ENCODE measurements around the gene PXMP4.
"Not testable (repeated sequence)": the region's sequence is repeated elsewhere in the genome, so short reads cannot be mapped to it uniquely, and the experiment has no call there.

Gene PXMP4

DNA sequence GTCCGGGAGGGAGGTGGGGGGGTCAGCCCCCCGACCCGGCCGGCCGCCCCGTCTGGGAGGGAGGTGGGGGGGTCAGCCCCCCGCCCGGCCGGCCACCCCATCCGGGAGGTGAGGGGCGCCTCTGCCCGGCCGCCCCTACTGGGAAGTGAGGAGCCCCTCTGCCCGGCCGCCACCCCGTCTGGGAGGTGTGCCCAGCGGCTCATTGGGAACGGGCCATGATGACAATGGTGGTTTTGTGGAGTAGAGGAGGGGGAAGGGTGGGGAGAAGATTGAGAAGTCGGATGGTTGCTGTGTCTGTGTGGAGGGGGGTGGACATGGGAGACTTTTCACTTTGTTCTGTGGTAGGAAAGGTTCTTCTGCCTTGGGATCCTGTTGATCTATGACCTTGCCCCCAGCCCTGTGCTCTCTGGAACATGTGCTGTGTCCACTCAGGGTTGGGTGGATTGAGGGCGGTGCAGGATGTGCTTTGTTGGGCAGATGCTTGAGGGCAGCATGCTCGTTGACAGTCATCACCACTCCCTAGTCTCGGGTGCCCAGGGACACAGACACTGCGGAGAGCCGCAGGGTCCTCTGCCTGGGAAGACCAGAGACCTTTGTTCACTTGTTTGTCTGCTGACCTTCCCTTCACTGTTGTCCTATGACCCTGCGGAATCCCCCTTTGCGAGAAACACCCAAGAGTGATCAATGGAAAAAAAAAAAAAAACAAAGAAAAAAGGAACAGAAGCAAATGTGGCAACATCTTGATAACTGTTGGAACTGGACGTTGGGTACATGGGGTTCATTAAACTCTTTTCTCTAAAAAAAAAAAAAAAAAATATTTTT lies 18.3 kb downstream of the PXMP4 start:
- DNase-seq: no peak

DNA sequence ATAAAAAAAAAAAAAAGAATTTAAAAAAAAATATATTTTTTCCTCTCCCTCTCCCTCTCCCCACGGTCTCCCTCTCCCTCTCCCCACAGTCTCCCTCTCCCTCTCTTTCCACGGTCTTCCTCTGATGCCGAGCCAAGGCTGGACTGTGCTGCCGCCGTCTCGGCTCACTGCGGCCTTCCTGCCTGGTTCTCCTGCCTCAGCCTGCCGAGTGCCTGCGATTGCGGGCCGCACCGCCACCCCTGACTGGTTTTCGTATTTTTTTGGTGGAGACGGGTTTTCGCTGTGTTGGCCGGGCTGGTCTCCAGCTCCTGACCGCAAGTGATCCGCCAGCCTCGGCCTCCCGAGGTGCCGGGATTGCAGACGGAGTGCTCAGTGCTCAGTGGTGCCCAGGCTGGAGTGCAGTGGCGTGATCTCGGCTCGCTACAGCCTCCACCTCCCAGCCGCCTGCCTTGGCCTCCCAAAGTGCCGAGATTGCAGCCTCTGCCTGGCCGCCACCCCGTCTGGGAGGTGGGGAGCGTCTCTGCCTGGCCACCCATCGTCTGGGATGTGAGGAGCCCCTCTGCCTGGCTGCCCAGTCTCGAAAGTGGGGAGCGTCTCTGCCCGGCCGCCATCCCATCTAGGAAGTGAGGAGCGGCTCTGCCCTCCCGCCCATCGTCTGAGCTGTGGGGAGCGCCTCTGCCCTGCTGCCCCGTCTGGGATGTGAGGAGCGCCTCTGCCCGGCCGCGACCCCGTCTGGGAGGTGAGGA lies 19.2 kb downstream of the PXMP4 start:
- DNase-seq: not testable (repeated sequence)

- not testable (repeated sequence) for DNase-seq
Observed at GRCh38 chr20:33698966-33699365, 21.1 kb downstream of the PXMP4 start.

- DNase-seq: peak; percentile 77
Observed at GRCh38 chr20:33697129-33697528, 23.0 kb downstream of the PXMP4 start.

GRCh38 chr20:33696448-33696847 lies 23.7 kb downstream of the PXMP4 start:
- DNase-seq: no peak

DNA sequence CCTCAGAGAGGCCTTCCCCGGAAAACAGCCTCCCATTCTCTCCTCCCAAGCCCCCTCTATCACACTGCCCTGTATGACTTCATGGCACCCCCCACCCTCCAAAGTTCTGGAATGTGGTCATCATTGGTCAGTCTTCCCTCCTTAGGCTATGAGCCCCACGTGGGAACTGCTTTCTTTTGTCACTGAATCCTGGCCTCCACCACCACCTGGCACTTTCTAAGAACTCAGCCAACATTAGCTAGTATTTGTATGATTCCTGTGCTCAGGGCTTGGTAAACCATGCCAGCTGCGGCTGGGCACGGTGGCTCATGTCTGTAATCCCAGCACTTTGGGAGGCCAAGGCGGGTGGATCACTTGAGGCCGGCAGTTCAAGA lies 25.5 kb downstream of the PXMP4 start:
- DNase-seq: no peak

DNA sequence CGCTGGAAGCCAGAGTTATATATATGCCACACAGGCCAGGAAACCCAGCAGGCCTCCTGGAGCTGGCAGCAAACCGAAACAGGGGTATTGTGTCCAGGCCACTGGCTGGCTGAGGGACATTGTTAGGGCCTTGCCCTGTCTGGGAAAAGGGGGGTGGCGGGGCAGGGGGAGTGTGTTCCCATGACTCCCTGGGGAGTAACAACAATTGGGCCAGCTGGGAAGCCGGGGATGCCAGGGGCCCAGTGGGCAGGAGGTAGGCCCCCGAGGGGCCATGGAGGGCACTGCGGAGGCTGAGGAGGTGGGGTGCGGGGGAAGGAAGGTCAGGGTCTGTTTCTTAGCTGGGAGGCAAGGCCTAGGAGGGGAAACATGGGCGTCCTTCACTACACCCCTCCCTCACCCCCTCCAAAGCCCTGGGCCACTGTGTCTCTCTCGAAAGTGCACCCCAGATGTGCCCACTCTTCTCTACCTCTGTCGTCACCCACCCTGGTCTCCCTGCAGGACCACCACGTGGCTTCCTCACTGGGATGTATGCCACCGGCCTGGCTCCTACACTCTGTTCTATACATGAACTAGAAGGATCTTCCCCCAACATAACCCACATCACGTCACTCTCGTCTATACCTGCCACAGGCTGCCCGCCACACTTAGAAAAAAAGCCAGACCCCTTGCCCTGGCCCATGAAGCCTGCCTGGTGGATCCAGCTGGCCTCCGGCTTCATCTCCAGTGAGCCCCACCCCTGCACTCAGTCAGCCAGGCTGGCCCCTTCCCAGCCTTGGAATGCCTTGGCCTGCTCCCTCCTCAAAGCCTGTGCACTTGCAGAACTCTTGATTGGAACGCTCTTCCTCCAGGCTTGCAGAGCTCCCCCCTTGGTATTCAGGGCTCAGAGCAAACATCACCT lies 26.1 kb downstream of the PXMP4 start:
- peak; percentile 11 for DNase-seq

GRCh38 chr20:33693289-33693688 lies 26.8 kb downstream of the PXMP4 start:
- no peak for DNase-seq

DNA sequence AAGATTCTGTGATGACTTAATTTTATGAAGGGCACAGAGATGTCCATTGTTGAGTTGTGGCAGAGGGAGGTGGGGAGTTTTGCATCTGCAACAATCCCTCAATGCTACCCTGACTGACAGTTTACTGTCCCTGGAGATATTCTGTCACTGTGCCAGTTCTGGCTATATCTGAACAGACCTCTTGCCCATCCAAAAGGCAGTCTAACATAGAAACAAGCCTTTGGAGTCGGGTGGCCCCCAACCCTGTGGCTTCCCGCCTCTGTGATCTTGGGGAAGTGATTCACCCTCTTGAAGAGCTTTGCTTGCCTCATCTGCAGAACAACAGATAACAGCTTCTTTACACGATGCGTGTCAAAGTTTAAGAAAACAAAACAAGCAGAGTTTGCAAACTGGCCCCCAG lies 30.1 kb downstream of the PXMP4 start:
- peak; percentile 23 for DNase-seq

GRCh38 chr20:33689493-33689892 lies 30.6 kb downstream of the PXMP4 start:
- DNase-seq: no peak

GRCh38 chr20:33688938-33689424 lies 31.1 kb downstream of the PXMP4 start:
- no peak for DNase-seq

GRCh38 chr20:33687993-33688937 lies 31.8 kb downstream of the PXMP4 start:
- DNase-seq: no peak

DNA sequence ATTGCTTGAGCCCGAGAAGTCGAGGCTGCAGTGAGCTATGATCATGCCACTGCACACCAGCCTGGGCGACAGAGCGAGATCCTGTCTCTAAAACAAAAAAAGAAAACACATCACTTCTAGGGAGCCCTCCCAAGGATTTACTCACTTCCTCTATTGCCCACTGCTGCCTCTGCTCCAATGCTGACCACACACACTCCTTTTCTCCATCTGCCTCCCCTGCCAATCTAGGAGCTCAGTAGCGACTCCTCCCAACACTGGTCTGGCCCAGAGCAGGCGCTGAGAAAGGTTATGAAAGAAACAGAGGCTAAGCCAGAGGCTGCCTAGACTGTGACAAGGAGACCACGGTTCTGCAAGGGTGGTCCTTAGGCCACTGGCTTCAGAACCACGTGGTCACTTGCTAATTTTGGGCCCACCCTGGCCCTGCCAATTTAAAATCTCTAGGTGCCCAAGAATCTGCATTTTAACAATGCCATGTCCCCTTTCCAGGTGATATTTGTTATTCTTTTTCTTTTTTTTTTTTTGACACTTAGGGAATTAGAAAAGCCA lies 32.7 kb downstream of the PXMP4 start:
- DNase-seq: peak; percentile 11

DNA sequence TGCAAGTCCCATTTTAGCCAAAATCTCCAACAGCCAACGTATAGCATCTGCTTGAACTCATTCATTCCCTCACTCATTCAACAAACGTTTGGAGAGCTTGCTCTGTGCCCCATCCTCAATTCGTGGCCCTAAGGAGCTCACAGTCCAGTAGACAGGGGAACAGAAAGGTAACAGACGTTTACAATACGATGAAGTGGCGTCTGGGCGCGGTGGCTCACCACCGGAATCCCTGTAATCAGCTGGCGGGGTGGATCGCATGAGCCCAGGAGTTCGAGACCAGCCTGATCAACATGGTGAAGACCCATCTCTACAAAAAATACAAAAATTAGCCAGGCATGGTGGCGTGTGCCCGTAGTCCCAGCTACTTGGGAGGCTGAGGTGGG lies 33.1 kb downstream of the PXMP4 start:
- no peak for DNase-seq

DNA sequence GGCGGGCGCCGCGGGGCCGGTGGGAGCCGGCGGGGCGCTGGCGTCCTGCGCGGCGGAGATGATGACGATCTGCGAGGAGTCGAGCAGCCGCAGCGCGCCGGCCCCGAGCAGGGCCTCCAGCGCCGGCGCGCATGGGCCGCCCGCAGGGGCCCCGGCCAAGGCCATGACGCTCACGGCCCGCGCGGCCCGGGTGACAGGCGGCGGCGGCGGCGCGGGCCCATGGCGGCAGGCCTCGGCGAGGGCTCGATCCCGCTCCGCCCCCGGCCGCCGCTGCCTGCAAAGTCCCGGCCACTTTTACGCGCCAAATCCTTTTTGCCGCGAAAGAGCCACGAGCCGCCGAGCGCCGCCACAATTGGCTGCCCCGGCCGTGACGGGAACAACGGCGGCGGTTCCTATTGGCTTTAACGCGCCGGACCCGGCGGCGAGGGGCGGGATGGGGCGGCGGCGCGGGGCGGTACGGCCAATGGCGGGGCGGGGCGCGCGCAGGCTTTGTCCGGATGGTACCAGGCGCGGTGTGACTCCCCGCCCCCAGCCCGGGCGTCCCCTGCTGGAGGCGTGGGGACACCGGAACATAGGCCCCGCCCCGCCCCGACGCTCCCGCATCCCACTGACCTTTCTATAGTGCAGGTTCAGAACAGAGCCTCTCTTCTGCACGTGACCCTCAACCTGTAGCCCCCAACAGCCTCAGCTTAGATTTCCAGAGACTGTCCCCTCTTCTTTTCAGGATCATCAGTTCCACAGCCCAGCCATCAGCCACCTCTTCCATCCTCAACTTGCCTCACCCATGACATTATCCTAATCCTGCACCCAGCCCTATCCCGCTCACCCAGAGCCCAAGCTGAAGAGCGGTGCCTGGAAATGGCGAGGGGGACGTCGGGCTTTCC lies 33.8 kb downstream of the PXMP4 start, which contains the start of gene E2F1:
E2F1 (minus strand) TSS at position 286 of the 884 bp plus-strand sequence; CDS start at position 165, 121 bp downstream.
- peak; percentile 90 for DNase-seq

- no peak for DNase-seq
Observed at GRCh38 chr20:33685328-33686099, 34.6 kb downstream of the PXMP4 start.

- no peak for DNase-seq
Observed at GRCh38 chr20:33684533-33685327, 35.4 kb downstream of the PXMP4 start.

GRCh38 chr20:33681728-33682353 lies 38.3 kb downstream of the PXMP4 start:
- DNase-seq: no peak

All from fibroblast of upper back skin (primary cell).